HL-60 (cell line): ENCODE results near the gene TBC1D9.

Source experiments
- GABPA ChIP-seq: IDR thresholded peaks from 2 replicates; pipeline ENCODE4 v1.6.1; 2012; ENCODE audit warnings: low read depth
- POLR2AphosphoS5 ChIP-seq: IDR thresholded peaks from 2 replicates; pipeline ENCODE4 v1.6.1; 2012; ENCODE audit warnings: low read depth
- TF ChIP-seq, protein P1 (sequence below): IDR thresholded peaks from one replicate; pipeline ENCODE4 v1.5.1; 2011; ENCODE audit warnings: low read length, control low read depth, inconsistent platforms; ENCODE audit not compliant: insufficient read depth
- TF ChIP-seq, protein P2 (sequence below): IDR thresholded peaks from 2 replicates; pipeline ENCODE4 v1.6.1; 2012; ENCODE audit warnings: low read depth; ENCODE audit not compliant: insufficient replicate concordance

- TF ChIP-seq, protein P1, sequence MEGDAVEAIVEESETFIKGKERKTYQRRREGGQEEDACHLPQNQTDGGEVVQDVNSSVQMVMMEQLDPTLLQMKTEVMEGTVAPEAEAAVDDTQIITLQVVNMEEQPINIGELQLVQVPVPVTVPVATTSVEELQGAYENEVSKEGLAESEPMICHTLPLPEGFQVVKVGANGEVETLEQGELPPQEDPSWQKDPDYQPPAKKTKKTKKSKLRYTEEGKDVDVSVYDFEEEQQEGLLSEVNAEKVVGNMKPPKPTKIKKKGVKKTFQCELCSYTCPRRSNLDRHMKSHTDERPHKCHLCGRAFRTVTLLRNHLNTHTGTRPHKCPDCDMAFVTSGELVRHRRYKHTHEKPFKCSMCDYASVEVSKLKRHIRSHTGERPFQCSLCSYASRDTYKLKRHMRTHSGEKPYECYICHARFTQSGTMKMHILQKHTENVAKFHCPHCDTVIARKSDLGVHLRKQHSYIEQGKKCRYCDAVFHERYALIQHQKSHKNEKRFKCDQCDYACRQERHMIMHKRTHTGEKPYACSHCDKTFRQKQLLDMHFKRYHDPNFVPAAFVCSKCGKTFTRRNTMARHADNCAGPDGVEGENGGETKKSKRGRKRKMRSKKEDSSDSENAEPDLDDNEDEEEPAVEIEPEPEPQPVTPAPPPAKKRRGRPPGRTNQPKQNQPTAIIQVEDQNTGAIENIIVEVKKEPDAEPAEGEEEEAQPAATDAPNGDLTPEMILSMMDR = no peak
- TF ChIP-seq POLR2AphosphoS5 (no peak), GABPA (no peak)
- TF ChIP-seq, protein P2, sequence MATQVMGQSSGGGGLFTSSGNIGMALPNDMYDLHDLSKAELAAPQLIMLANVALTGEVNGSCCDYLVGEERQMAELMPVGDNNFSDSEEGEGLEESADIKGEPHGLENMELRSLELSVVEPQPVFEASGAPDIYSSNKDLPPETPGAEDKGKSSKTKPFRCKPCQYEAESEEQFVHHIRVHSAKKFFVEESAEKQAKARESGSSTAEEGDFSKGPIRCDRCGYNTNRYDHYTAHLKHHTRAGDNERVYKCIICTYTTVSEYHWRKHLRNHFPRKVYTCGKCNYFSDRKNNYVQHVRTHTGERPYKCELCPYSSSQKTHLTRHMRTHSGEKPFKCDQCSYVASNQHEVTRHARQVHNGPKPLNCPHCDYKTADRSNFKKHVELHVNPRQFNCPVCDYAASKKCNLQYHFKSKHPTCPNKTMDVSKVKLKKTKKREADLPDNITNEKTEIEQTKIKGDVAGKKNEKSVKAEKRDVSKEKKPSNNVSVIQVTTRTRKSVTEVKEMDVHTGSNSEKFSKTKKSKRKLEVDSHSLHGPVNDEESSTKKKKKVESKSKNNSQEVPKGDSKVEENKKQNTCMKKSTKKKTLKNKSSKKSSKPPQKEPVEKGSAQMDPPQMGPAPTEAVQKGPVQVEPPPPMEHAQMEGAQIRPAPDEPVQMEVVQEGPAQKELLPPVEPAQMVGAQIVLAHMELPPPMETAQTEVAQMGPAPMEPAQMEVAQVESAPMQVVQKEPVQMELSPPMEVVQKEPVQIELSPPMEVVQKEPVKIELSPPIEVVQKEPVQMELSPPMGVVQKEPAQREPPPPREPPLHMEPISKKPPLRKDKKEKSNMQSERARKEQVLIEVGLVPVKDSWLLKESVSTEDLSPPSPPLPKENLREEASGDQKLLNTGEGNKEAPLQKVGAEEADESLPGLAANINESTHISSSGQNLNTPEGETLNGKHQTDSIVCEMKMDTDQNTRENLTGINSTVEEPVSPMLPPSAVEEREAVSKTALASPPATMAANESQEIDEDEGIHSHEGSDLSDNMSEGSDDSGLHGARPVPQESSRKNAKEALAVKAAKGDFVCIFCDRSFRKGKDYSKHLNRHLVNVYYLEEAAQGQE = no peak
Observed at GRCh38 chr4:140715119-140715518, 41.1 kb downstream of the TBC1D9 start.
